Keratinocyte (primary cell): ENCODE results near the gene EVC. TPM values are rescaled to one million over a fixed set of nuclear protein-coding genes. Genes with fewer than 3 reads are reported as not detected.

Experiments used
- DNase-seq: peaks from one replicate; pipeline ENCODE4 v3.0.0-alpha.2; 2011; ENCODE audit warnings: low read depth, missing footprints, low spot score
- FAIRE-seq: peaks from 2 replicates; lab custom pipeline; 2011; peaks lifted over from hg19 to GRCh38; lab: Jason Lieb, UNC
- H2AFZ ChIP-seq: 2 replicates; pipeline ENCODE4 v1.6.0; 2012; ENCODE audit warnings: low read length, control low read depth, inconsistent platforms; ENCODE audit not compliant: control insufficient read depth
- H3K27ac ChIP-seq: 2 replicates; pipeline ENCODE4 v1.5.1; 2011; ENCODE audit warnings: low read length; ENCODE audit not compliant: control insufficient read depth, insufficient read depth
- H3K27me3 ChIP-seq: 3 replicates; pipeline ENCODE4 v1.6.0; 2011; ENCODE audit warnings: low read length; ENCODE audit not compliant: control insufficient read depth, insufficient read depth; ENCODE audit errors: extremely low read depth
- H3K36me3 ChIP-seq, 2 experiments: 2 replicates in 1 of 2; 3 replicates in 1 of 2; pipeline ENCODE4 v1.5.1; 2011; ENCODE audit warnings: low read length in 2 of 2, mild to moderate bottlenecking in 1 of 2; ENCODE audit not compliant: control insufficient read depth in 2 of 2, insufficient read depth in 2 of 2; ENCODE audit errors: extremely low read depth in 1 of 2
- H3K4me1 ChIP-seq: 3 replicates; pipeline ENCODE4 v1.5.1; 2011; ENCODE audit warnings: low read length; ENCODE audit not compliant: control insufficient read depth, insufficient read depth; ENCODE audit errors: extremely low read depth
- H3K4me2 ChIP-seq: 3 replicates; pipeline ENCODE4 v1.6.0; 2011; ENCODE audit warnings: low read depth, low read length; ENCODE audit not compliant: control insufficient read depth, insufficient read depth; ENCODE audit errors: extremely low read depth
- H3K4me3 ChIP-seq, 3 experiments: fragments of 200-600 bp in 1 of 3; sonication (generic) in 1 of 3; 2 replicates in 2 of 3; 3 replicates in 1 of 3; pipeline ENCODE4 v1.5.1; 2011 to 2016; ENCODE audit warnings: low read length in 3 of 3, mild to moderate bottlenecking in 3 of 3, control low read depth in 2 of 3, inconsistent platforms in 1 of 3, low read depth in 1 of 3, mixed read lengths in 1 of 3, mixed run types in 1 of 3, moderate library complexity in 1 of 3; ENCODE audit not compliant: control insufficient read depth in 2 of 3, insufficient read depth in 2 of 3; ENCODE audit errors: extremely low read depth in 1 of 3
- H3K79me2 ChIP-seq: 2 replicates; pipeline ENCODE4 v1.6.0; 2012; ENCODE audit warnings: low read length; ENCODE audit not compliant: control insufficient read depth, insufficient read depth
- H3K9ac ChIP-seq: 3 replicates; pipeline ENCODE4 v1.6.0; 2011; ENCODE audit warnings: low read length; ENCODE audit not compliant: control insufficient read depth, insufficient read depth; ENCODE audit errors: extremely low read depth
- H3K9me1 ChIP-seq: 3 replicates; pipeline ENCODE4 v1.6.0; 2011; ENCODE audit warnings: low read length; ENCODE audit not compliant: control insufficient read depth, insufficient read depth; ENCODE audit errors: extremely low read depth
- H3K9me3 ChIP-seq: 2 replicates; pipeline ENCODE4 v1.5.1; 2012; ENCODE audit warnings: low read depth, low read length; ENCODE audit not compliant: control insufficient read depth
- H4K20me1 ChIP-seq: 3 replicates; pipeline ENCODE4 v1.6.0; 2011; ENCODE audit warnings: low read length; ENCODE audit not compliant: control insufficient read depth, insufficient read depth; ENCODE audit errors: extremely low read depth
- EZH2 ChIP-seq: IDR thresholded peaks from one replicate; pipeline ENCODE4 v1.6.1; 2012; ENCODE audit warnings: inconsistent platforms, mild to moderate bottlenecking, low read length, moderate library complexity
- dilution Hi-C: fragments of 300-500 bp; cut with MboI; formaldehyde crosslinking; loops from one replicate; pipeline ENCODE4 v1.7.0; 2020; ENCODE audit warnings: low sequenced_read_pairs; ENCODE audit not compliant: extremely low pct_ligation_motif_present
- polyA plus RNA-seq, 5 experiments: library from polyadenylated mRNA; depleted of rRNA in 3 of 5; stranded (reverse) in 3 of 5; stranded (forward) in 1 of 5; unstranded in 1 of 5; fragments of >200 nt; gene quantifications; 1 replicate in 1 of 5; 2 replicates in 3 of 5; 3 replicates in 1 of 5; pipeline versions ENCODE4 v1.2.1 to v1.2.3, GENCODE V29; 2011 to 2012; ENCODE audit warnings: missing spikeins in 2 of 5, low read depth in 1 of 5, low replicate concordance in 1 of 5
- TF ChIP-seq, protein P1 (sequence below), 3 experiments: IDR thresholded peaks in 1 of 3; conservative IDR thresholded peaks in 1 of 3; optimal IDR thresholded peaks in 1 of 3; 2 replicates in 2 of 3; 3 replicates in 1 of 3; pipeline versions ENCODE3 to v1.5.1; 2011; ENCODE audit warnings: low read length in 3 of 3, mild to moderate bottlenecking in 3 of 3, moderate library complexity in 2 of 3, control low read depth in 1 of 3, inconsistent platforms in 1 of 3; ENCODE audit not compliant: insufficient read depth in 2 of 3; ENCODE audit errors: extremely low read depth in 1 of 3

Gene EVC
- polyA plus RNA-seq, 1 donor (not counting 4 experiments of a cell fraction or from before 2014, with no cell fraction given), result 7.3 TPM

DNA sequence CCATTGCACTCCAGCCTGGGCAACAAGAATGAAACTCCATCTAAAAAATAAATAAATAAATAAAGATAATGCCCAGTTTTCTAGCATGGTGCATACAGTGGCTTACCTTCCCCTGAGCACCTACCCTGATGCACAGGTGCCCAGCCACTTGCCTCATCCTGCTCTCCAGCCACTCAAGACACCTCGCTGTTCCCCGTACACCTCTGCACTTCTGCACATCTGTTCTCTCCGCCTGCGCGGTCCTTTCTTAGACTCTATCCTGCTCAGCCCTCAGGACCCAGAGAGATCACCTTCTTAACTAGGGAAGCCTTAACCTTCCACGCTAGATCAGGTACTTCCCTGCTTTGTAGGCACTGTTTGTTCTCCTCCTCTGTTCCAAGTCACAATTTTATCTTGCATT lies 2.9 kb downstream of the EVC start:
- no peaks in the 10 kb centered on the region for H3K9me3 ChIP-seq
- peaks cover 37% of the 10 kb centered on the region for H3K4me1 ChIP-seq
- no peak overlapping the region for H3K9ac ChIP-seq
- H3K4me2 ChIP-seq, result no peak overlapping the region
- no peak overlapping the region for H2AFZ ChIP-seq
- H4K20me1 ChIP-seq, result peaks cover 8% of the 10 kb centered on the region
- H3K36me3 ChIP-seq, result peaks cover 1 to 15% of the 10 kb centered on the region in 2 experiments
- no peak for TF ChIP-seq EZH2
- TF ChIP-seq, protein P1, sequence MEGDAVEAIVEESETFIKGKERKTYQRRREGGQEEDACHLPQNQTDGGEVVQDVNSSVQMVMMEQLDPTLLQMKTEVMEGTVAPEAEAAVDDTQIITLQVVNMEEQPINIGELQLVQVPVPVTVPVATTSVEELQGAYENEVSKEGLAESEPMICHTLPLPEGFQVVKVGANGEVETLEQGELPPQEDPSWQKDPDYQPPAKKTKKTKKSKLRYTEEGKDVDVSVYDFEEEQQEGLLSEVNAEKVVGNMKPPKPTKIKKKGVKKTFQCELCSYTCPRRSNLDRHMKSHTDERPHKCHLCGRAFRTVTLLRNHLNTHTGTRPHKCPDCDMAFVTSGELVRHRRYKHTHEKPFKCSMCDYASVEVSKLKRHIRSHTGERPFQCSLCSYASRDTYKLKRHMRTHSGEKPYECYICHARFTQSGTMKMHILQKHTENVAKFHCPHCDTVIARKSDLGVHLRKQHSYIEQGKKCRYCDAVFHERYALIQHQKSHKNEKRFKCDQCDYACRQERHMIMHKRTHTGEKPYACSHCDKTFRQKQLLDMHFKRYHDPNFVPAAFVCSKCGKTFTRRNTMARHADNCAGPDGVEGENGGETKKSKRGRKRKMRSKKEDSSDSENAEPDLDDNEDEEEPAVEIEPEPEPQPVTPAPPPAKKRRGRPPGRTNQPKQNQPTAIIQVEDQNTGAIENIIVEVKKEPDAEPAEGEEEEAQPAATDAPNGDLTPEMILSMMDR (optimal IDR thresholded peaks at IDR 0.05 in 1 of 3, IDR thresholded peaks at IDR 0.05 in 1 of 3, conservative IDR thresholded peaks at IDR 0.05 in 1 of 3; ENCODE audit: extremely low read depth in 1 of 3, insufficient read depth in 2 of 3, low read length in 3 of 3), result no peak
- peaks cover 69% of the 10 kb centered on the region for H3K79me2 ChIP-seq
- no peak overlapping the region for H3K4me3 ChIP-seq
- FAIRE-seq, result no peak
- no peaks in the 10 kb centered on the region for H3K27me3 ChIP-seq
- no peak overlapping the region for H3K27ac ChIP-seq
- DNase-seq, result no peak
- peaks cover 2% of the 10 kb centered on the region for H3K9me1 ChIP-seq
- dilution Hi-C loops, result no loop called here

- Histone ChIP-seq H3K27ac (no peak overlapping the region), H4K20me1 (peaks cover 12% of the 10 kb centered on the region), H2AFZ (no peak overlapping the region), H3K79me2 (peaks cover 81% of the 10 kb centered on the region), H3K9me3 (no peaks in the 10 kb centered on the region), H3K4me3 (no peak overlapping the region), H3K27me3 (no peaks in the 10 kb centered on the region), H3K4me1 (peaks cover 22% of the 10 kb centered on the region), H3K36me3 (peaks cover 9 to 29% of the 10 kb centered on the region in 2 experiments), H3K9ac (no peak overlapping the region), H3K9me1 (peaks cover 2% of the 10 kb centered on the region), H3K4me2 (no peak overlapping the region)
- FAIRE-seq, result no peak
- TF ChIP-seq, protein P1 (optimal IDR thresholded peaks at IDR 0.05 in 1 of 3, IDR thresholded peaks at IDR 0.05 in 1 of 3, conservative IDR thresholded peaks at IDR 0.05 in 1 of 3; ENCODE audit: extremely low read depth in 1 of 3, insufficient read depth in 2 of 3, low read length in 3 of 3), result no peak
- no peak for TF ChIP-seq EZH2
- no peak for DNase-seq
- dilution Hi-C loops, result no loop called here
Measured at GRCh38 chr4:5715357-5715756, 4.4 kb downstream of the EVC start.
